Measurements from ENCODE around the gene PCDHA5.
"Not testable (repeated sequence)": the region's sequence is repeated elsewhere in the genome, so short reads cannot be mapped to it uniquely, and the experiment has no call there.

PCDHA5 gene

DNA sequence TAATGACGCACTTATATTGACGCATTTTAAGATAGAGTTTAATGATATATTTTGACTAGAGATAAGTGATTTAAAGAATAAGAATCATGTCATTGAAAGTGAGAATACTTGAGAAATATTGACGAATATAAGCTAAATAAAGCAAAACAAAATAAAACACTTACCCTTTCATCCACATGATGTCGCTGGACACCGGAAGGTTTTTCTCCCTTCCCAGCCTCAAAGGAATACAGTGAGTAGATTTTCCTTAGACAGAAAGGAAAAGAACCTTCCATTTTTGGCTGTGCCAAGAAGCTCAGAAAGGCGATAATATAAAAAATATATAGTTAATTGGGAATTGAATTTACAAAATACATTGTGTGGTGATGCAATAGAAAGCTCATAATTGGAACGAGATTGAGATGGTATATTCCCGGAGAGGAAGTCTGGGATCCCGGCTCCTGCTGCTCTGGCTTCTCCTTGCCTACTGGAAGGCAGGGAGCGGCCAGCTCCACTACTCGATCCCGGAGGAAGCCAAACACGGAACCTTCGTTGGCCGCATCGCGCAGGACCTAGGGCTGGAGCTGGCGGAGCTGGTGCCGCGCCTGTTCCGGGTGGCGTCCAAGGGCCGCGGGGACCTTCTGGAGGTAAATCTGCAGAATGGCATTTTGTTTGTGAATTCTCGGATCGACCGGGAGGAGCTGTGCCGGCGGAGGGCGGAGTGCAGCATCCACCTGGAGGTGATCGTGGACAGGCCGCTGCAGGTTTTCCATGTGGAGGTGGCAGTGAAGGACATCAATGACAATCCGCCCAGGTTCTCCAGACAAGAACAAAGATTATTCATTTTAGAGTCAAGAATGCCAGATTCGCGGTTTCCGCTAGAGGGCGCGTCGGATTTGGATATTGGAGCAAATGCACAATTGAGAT, at the start of gene PCDHA5:
PCDHA5 (plus strand) TSS at position 239 of the 906 bp plus-strand sequence.
- DNase-seq, result no peak

DNA sequence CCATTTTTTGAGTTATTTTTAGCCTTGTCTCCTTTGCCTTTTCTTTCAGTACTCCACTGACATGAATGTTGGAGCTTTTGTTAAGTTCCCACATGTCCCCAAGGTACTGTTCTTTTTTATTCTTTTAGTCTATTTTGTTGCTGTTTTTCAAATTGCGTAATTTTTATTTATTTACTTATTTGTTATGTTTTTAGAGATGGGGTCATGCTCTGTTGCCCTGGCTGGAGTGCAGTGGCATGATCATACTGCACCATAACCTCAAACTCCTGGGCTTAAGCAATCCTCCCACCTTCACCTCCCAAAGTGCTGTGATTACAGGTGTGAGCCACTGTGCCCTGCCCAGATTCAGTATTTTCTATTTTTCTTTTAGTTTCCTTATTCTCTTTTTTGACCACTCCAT, 40.9 kb upstream of the PCDHA5 start:
- no peak for DNase-seq

- DNase-seq, result no peak
These were observed 35.3 kb upstream of the PCDHA5 start, which contains the start of gene PCDHA1 for GRCh38 chr5:140785905-140786686. Gene PCDHA1 (plus strand): TSS chr5:140786140.

GRCh38 chr5:140787422-140787821, 34.0 kb upstream of the PCDHA5 start:
- DNase-seq, result not testable (repeated sequence)

- not testable (repeated sequence) for DNase-seq
These were observed 33.4 kb upstream of the PCDHA5 start for GRCh38 chr5:140787849-140788504.

GRCh38 chr5:140791089-140791488, 30.3 kb upstream of the PCDHA5 start:
- no peak for DNase-seq

GRCh38 chr5:140794595-140795258, 26.7 kb upstream of the PCDHA5 start, which contains the start of gene PCDHA2:
Gene PCDHA2 (plus strand): TSS chr5:140794852.
- no peak for DNase-seq

DNA sequence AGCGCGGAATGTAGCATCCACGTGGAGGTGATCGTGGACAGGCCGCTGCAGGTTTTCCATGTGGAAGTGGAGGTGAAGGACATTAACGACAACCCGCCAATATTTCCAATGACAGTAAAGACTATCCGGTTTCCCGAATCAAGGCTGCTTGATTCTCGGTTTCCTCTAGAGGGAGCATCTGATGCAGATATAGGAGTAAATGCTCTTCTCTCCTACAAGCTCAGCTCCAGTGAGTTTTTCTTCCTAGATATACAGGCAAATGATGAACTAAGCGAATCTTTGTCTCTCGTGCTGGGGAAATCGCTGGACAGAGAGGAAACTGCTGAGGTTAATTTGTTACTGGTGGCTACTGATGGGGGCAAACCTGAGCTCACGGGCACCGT, 26.2 kb upstream of the PCDHA5 start:
- no peak for DNase-seq

GRCh38 chr5:140796072-140796717, 25.2 kb upstream of the PCDHA5 start:
- not testable (repeated sequence) for DNase-seq

- no peak for DNase-seq
These were observed 24.7 kb upstream of the PCDHA5 start for GRCh38 chr5:140796718-140797095.

DNA sequence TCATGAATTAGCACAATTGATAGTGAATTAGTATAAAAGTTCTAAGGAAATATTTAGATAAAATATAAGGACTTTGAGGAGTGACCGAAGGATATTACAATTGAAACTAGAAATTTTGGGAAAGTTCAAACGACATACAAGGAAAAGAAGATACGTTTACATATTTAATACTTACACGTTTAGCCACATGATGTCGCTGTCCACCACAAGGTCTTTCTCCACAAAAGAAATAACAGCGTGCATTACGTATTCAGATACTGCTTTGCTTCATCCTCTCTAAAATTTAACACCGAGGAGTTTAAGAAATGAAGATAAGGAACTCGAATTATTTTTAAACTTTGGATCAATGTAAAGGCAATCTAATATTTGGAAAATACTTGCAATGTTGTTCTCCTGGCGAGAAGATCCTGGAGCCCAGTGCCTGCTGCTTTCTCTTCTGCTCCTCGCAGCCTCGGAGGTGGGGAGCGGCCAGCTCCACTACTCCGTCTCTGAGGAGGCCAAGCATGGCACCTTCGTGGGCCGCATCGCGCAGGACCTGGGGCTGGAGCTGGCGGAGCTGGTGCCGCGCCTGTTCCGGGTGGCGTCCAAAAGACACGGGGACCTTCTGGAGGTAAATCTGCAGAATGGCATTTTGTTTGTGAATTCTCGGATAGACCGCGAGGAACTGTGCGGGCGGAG, 20.5 kb upstream of the PCDHA5 start, which contains the start of gene PCDHA3:
PCDHA3 (plus strand) TSS at position 242 of the 678 bp plus-strand sequence.
- DNase-seq, result no peak

DNA sequence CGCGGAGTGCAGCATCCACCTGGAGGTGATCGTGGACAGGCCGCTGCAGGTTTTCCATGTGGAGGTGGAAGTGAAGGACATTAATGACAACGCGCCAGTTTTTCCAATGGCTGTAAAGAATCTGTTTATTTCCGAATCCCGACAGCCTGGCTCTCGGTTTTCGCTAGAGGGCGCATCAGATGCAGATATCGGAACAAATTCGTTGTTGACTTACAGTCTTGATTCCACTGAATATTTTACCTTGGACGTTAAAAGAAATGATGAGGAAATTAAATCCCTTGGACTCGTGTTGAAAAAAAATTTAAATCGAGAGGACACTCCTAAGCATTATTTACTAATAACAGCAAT, 19.9 kb upstream of the PCDHA5 start:
- DNase-seq, result no peak

GRCh38 chr5:140802381-140802780, 19.0 kb upstream of the PCDHA5 start:
- not testable (repeated sequence) for DNase-seq

GRCh38 chr5:140802781-140803271, 18.6 kb upstream of the PCDHA5 start:
- DNase-seq, result no peak

GRCh38 chr5:140806834-140807775, 14.3 kb upstream of the PCDHA5 start, which contains the start of gene PCDHA4:
Gene PCDHA4 (plus strand): TSS chr5:140807068.
- DNase-seq, result peak; percentile 66

DNA sequence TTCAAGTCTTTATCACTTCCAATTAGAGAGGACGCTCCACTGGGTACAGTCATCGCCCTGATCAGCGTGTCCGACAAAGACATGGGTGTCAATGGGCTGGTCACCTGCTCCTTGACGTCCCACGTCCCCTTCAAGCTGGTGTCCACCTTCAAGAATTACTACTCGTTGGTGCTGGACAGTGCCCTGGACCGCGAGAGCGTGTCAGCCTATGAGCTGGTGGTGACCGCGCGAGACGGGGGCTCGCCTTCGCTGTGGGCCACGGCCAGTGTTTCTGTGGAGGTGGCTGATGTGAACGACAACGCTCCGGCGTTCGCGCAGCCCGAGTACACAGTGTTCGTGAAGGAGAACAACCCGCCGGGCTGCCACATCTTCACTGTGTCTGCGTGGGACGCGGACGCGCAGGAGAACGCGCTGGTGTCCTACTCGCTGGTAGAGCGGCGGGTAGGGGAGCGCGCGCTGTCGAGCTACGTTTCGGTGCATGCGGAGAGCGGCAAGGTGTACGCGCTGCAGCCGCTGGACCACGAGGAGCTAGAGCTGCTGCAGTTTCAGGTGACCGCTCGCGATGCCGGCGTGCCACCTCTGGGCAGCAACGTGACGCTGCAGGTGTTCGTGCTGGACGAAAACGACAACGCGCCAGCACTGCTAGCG, 13.0 kb upstream of the PCDHA5 start:
- DNase-seq, result not testable (repeated sequence)

- no peak for DNase-seq
These were observed 12.5 kb upstream of the PCDHA5 start for GRCh38 chr5:140808889-140809291.

DNA sequence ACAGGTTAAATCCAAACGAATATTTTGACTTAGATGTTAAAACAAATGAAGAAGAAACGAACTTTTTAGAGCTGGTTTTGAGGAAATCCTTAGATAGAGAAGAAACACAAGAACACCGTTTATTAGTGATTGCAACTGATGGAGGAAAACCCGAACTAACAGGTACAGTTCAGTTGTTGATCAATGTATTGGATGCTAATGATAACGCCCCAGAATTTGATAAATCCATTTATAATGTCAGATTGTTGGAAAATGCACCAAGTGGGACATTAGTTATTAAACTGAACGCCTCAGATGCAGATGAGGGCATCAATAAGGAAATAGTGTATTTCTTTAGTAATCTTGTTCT, 842 bp downstream of the PCDHA5 start:
- DNase-seq, result no peak

DNA sequence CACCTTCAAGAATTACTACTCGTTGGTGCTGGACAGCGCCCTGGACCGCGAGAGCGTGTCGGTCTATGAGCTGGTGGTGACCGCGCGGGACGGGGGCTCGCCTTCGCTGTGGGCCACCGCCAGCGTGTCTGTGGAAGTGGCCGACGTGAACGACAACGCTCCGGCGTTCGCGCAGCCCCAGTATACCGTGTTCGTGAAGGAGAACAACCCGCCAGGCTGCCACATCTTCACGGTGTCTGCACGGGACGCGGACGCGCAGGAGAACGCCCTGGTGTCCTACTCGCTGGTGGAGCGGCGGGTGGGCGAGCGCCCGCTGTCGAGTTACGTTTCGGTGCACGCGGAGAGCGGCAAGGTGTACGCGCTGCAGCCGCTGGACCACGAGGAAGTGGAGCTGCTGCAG, 1.6 kb downstream of the PCDHA5 start:
- DNase-seq, result not testable (repeated sequence)

GRCh38 chr5:140823475-140823874, 2.1 kb downstream of the PCDHA5 start:
- DNase-seq, result no peak
